GM12878 (cell line): ENCODE data around the gene CDK4. TPM values are rescaled to one million over a fixed set of nuclear protein-coding genes. Genes with fewer than 3 reads are reported as not detected.

Source experiments
- ATAC-seq: fragments of 200-7000 bp; cut with Tn5 transposase; 3 replicates; pipeline ENCODE4 v1.9.1; 2020; ENCODE audit warnings: mild to moderate bottlenecking, moderate library complexity
- BruUV-seq: library from RNA; stranded (reverse); fragments of 400-500 nt; replicated peaks from 2 replicates; lab custom pipeline; 2021; lab: Mats Ljungman, UMichigan
- CTCF ChIA-PET: fragments of 300-600 bp; sonication (Branson Sonifier 250); formaldehyde crosslinking; extraction: SDS; loops from one replicate; lab custom pipeline; 2021; ENCODE audit warnings: inconsistent platforms; lab: Yijun Ruan, JAX
- POLR2A ChIA-PET: fragments of 350-600 bp; formaldehyde crosslinking; extraction: SDS; loops from one replicate; lab custom pipeline; 2021; ENCODE audit warnings: inconsistent platforms; lab: Charles Lee
- RAD21 ChIA-PET: fragments of 300-600 bp; sonication (Branson Sonifier 250); formaldehyde crosslinking; loops from one replicate; lab custom pipeline; 2023; ENCODE audit warnings: antibody characterized with exemption; ENCODE audit not compliant: unreplicated experiment; lab: Charles Lee
- SMC1A ChIA-PET: fragments of 300-600 bp; sonication (Branson Sonifier 250); formaldehyde crosslinking; loops from one replicate; lab custom pipeline; 2023; ENCODE audit not compliant: unreplicated experiment, uncharacterized antibody; lab: Charles Lee
- DNase-seq: peaks from one replicate; pipeline ENCODE4 v3.0.0-alpha.2; 2011; ENCODE audit warnings: low read depth, low spot score
- FAIRE-seq: peaks from 3 replicates; lab custom pipeline; 2011; peaks lifted over from hg19 to GRCh38; lab: Jason Lieb, UNC
- H2AFZ ChIP-seq: 2 replicates; pipeline ENCODE4 v1.6.0; 2011; ENCODE audit warnings: low read depth, low read length, control low read depth; ENCODE audit not compliant: control insufficient read depth
- H3K27ac ChIP-seq: 2 replicates; pipeline ENCODE4 v1.5.1; 2011; ENCODE audit warnings: control low read depth; ENCODE audit not compliant: control insufficient read depth, insufficient read depth
- H3K27me3 ChIP-seq, 2 experiments: replicated peaks in 1 of 2; 2 replicates each; pipeline versions ENCODE4 v1.6.0 to v1.6.1; 2011; ENCODE audit warnings: low read length in 1 of 2; ENCODE audit not compliant: control insufficient read depth in 2 of 2, insufficient read depth in 2 of 2
- H3K36me3 ChIP-seq, 2 experiments: 2 replicates each; pipeline ENCODE4 v1.5.1; 2011; ENCODE audit warnings: low read length in 1 of 2; ENCODE audit not compliant: control insufficient read depth in 2 of 2, insufficient read depth in 2 of 2
- H3K4me1 ChIP-seq: 2 replicates; pipeline ENCODE4 v1.6.1; 2011; ENCODE audit warnings: mild to moderate bottlenecking, low read length, moderate library complexity, mixed read lengths; ENCODE audit not compliant: control insufficient read depth, insufficient read depth
- H3K4me2 ChIP-seq: 2 replicates; pipeline ENCODE4 v1.6.0; 2011; ENCODE audit warnings: control low read depth; ENCODE audit not compliant: control insufficient read depth, insufficient read depth
- H3K4me3 ChIP-seq: fragments of 200-600 bp; sonication (generic); 2 replicates; pipeline ENCODE4 v1.5.1; 2016
- H3K79me2 ChIP-seq: 2 replicates; pipeline ENCODE4 v1.6.0; 2011; ENCODE audit warnings: low read length; ENCODE audit not compliant: control insufficient read depth, insufficient read depth
- H3K9ac ChIP-seq: 2 replicates; pipeline ENCODE4 v1.8.0; 2011; ENCODE audit warnings: low read length, control low read depth, mixed read lengths; ENCODE audit not compliant: control insufficient read depth, insufficient read depth
- H3K9me3 ChIP-seq: replicated peaks from 3 replicates; pipeline ENCODE4 v1.5.1; 2011; ENCODE audit warnings: mild to moderate bottlenecking, low read length; ENCODE audit not compliant: control insufficient read depth, insufficient read depth
- H4K20me1 ChIP-seq: 2 replicates; pipeline ENCODE4 v1.6.0; 2011; ENCODE audit not compliant: control insufficient read depth, insufficient read depth
- CREM ChIP-seq: IDR thresholded peaks from 2 replicates; pipeline ENCODE4 v1.6.1; 2014; ENCODE audit warnings: antibody characterized with exemption, low read depth
- EED ChIP-seq: sonication (generic); IDR thresholded peaks from 2 replicates; pipeline ENCODE4 v1.6.1; 2016; ENCODE audit warnings: antibody characterized with exemption, low read depth
- IKZF1 ChIP-seq: fragments of 450-650 bp; conservative IDR thresholded peaks from 2 replicates; pipeline ENCODE4 v1.6.1; 2017; ENCODE audit warnings: antibody characterized with exemption, mild to moderate bottlenecking
- MEF2B ChIP-seq: fragments of 450-650 bp; IDR thresholded peaks from 2 replicates; pipeline ENCODE4 v1.6.1; 2018; ENCODE audit warnings: mild to moderate bottlenecking, moderate library complexity; ENCODE audit not compliant: partially characterized antibody, poor library complexity, severe bottlenecking
- MYC ChIP-seq: IDR thresholded peaks from 2 replicates; pipeline ENCODE4 v1.6.1; 2011; ENCODE audit warnings: mild to moderate bottlenecking, low read length, moderate library complexity, inconsistent platforms; ENCODE audit not compliant: insufficient read depth, insufficient replicate concordance, insufficient read length, severe bottlenecking
- RBBP5 ChIP-seq: fragments of 200-600 bp; sonication (generic); conservative IDR thresholded peaks from 2 replicates; pipeline ENCODE4 v1.6.1; 2016
- SMAD5 ChIP-seq: IDR thresholded peaks from 2 replicates; pipeline ENCODE4 v1.6.1; 2016; ENCODE audit warnings: antibody characterized with exemption, low read depth
- SRF ChIP-seq, 2 experiments: IDR thresholded peaks; 2 replicates each; pipeline ENCODE4 v1.6.1; 2011; ENCODE audit warnings: low read depth in 2 of 2, low read length in 2 of 2, mild to moderate bottlenecking in 1 of 2, moderate library complexity in 1 of 2
- WGBS: methylation state at CpG from one replicate; pipeline ENCODE4 v1.1.6; 2016; ENCODE audit warnings: low lambda C conversion rate; ENCODE audit not compliant: insufficient replicate concordance, insufficient coverage; ENCODE audit errors: missing lambda C conversion rate; 5-methylcytosine and 5-hydroxymethylcytosine counted together
- in situ Hi-C: fragments of 300-500 bp; cut with MboI; formaldehyde crosslinking; loops from 9 replicates; pipeline ENCODE4 v1.14.3; 2018; ENCODE audit warnings: mixed read lengths
- intact Hi-C: fragments of 100-400 bp; cut with micrococcal nuclease; formaldehyde crosslinking; loops from one replicate; pipeline ENCODE4 v1.14.2; 2022; ENCODE audit not compliant: unreplicated experiment
- polyA plus RNA-seq, 11 experiments: library from polyadenylated mRNA; depleted of rRNA in 4 of 11; unstranded in 6 of 11; stranded (reverse) in 5 of 11; fragments of >200 nt; fragmentation: Nextera tagmentation in 4 of 11; fragmentation: Illumina TruSeq in 1 of 11; extraction: Ambion mirVana in 4 of 11; extraction: Trizol in 1 of 11; gene quantifications; 1 replicate in 1 of 11; 2 replicates in 10 of 11; pipeline versions ENCODE4 v1.2.1 to v1.2.3, GENCODE V29; 2011 to 2016; ENCODE audit warnings: inconsistent platforms in 2 of 11, missing spikeins in 2 of 11, low read depth in 1 of 11
- total RNA-seq, 4 experiments: library from RNA; depleted of rRNA in 3 of 4; stranded (reverse); fragments of >200 nt in 3 of 4; fragmentation: Illumina TruSeq in 1 of 4; extraction: Trizol in 1 of 4; gene quantifications; 2 replicates each; pipeline versions ENCODE4 v1.2.1 to v1.2.3, GENCODE V29; 2013 to 2021

The CDK4 gene
- total and polyA plus RNA-seq, 10 of the 15 experiments (the other 5 are each of a cell fraction or from before 2014, with no cell fraction given), result 26.1 to 385 (median 221) TPM

GRCh38 chr12:57796996-57797395, 44.9 kb upstream of the CDK4 start:
- in situ Hi-C loops, result no loop called here
- BruUV-seq, result no TSS peak
- TF ChIP-seq SMAD5 (no peak), EED (no peak), CREM (no peak), RBBP5 (no peak), SRF (IDR thresholded peaks at IDR 0.05; ENCODE audit: low read depth in 2 of 2, low read length in 2 of 2) (no peak), IKZF1 (no peak)
- TF ChIP-seq, all 136 proteins: peak for 0
- Histone ChIP-seq H3K4me2 (no peak overlapping the region), H3K36me3 (peaks cover 7 to 28% of the 10 kb centered on the region in 2 experiments), H3K9ac (no peak overlapping the region), H3K27me3 (no peaks in the 10 kb centered on the region), H3K9me3 (no peaks in the 10 kb centered on the region), H3K79me2 (no peaks in the 10 kb centered on the region), H3K4me3 (no peak overlapping the region), H4K20me1 (no peaks in the 10 kb centered on the region), H3K27ac (no peak overlapping the region), H3K4me1 (no peaks in the 10 kb centered on the region), H2AFZ (no peak overlapping the region)
- FAIRE-seq (no peak), DNase-seq (no peak), ATAC-seq (no peak)
- RAD21 ChIA-PET, result no interaction called here
- SMC1A ChIA-PET, result interaction anchor here (1.1 to 1.7 kb wide), 2 partner anchors 10 to 212 kb away, joined by 3 to 7 read pairs; no protein-coding TSS in a partner anchor
- POLR2A ChIA-PET, result interaction anchor here (1.1 to 1.2 kb wide), 2 partner anchors 14 to 40 kb away, joined by 3 read pairs; no protein-coding TSS in a partner anchor
- intact Hi-C loops, result no loop called here
- CTCF ChIA-PET, result interaction anchor here (0.5 to 9.5 kb wide), 4 partner anchors 11 to 107 kb away, joined by 3 to 87 read pairs (median 5); no protein-coding TSS in a partner anchor
- WGBS, result 100% methylated on average over 1 of the region's 1 CpG

GRCh38 chr12:57795354-57795753, 43.2 kb upstream of the CDK4 start:
- FAIRE-seq (no peak), DNase-seq (no peak), ATAC-seq (no peak)
- no peaks in the 10 kb centered on the region for H3K4me1 ChIP-seq
- ChIA-PET SMC1A (no interaction called here), RAD21 (no interaction called here), POLR2A (no interaction called here)
- no peaks in the 10 kb centered on the region for H3K27me3 ChIP-seq
- in situ Hi-C loops, result no loop called here
- no peak overlapping the region for H3K9ac ChIP-seq
- peaks cover 7 to 28% of the 10 kb centered on the region in 2 experiments for H3K36me3 ChIP-seq
- no peak overlapping the region for H3K27ac ChIP-seq
- no peak overlapping the region for H3K4me3 ChIP-seq
- 86% methylated on average over 6 of the region's 6 CpGs for WGBS
- no peak overlapping the region for H2AFZ ChIP-seq
- intact Hi-C loops, result no loop called here
- H3K4me2 ChIP-seq, result no peak overlapping the region
- no peaks in the 10 kb centered on the region for H3K9me3 ChIP-seq
- TF ChIP-seq MEF2B (no peak), MYC (no peak)
- TF ChIP-seq, all 136 proteins: peak for 0
- CTCF ChIA-PET, result no interaction called here
- BruUV-seq, result no TSS peak
- H4K20me1 ChIP-seq, result no peaks in the 10 kb centered on the region
- H3K79me2 ChIP-seq, result no peaks in the 10 kb centered on the region
